Right lobe of liver (tissue), 4 donors: ENCODE results near the gene ADCY5.

Experiments
- POLR2A ChIP-seq: fragments of 450-650 bp; IDR thresholded peaks from one replicate; pipeline ENCODE4 v1.6.1; 2017; ENCODE audit warnings: antibody characterized with exemption, mild to moderate bottlenecking
- TF ChIP-seq, protein P1 (sequence below), 4 donors: fragments of 200-600 bp in 3 of 4; fragments of 450-650 bp in 1 of 4; IDR thresholded peaks; one replicate each; pipeline versions ENCODE4 v1.5.1 to v1.8.0; 2016 to 2022; ENCODE audit warnings: antibody characterized with exemption in 4 of 4, mild to moderate bottlenecking in 2 of 4
- donor health status: DM: no; HTN: no; CAD: no.
- donor health status: DM: no; HTN: no; CAD: no.
- donor health status: DM: no; HTN: yes; CAD: no.

DNA sequence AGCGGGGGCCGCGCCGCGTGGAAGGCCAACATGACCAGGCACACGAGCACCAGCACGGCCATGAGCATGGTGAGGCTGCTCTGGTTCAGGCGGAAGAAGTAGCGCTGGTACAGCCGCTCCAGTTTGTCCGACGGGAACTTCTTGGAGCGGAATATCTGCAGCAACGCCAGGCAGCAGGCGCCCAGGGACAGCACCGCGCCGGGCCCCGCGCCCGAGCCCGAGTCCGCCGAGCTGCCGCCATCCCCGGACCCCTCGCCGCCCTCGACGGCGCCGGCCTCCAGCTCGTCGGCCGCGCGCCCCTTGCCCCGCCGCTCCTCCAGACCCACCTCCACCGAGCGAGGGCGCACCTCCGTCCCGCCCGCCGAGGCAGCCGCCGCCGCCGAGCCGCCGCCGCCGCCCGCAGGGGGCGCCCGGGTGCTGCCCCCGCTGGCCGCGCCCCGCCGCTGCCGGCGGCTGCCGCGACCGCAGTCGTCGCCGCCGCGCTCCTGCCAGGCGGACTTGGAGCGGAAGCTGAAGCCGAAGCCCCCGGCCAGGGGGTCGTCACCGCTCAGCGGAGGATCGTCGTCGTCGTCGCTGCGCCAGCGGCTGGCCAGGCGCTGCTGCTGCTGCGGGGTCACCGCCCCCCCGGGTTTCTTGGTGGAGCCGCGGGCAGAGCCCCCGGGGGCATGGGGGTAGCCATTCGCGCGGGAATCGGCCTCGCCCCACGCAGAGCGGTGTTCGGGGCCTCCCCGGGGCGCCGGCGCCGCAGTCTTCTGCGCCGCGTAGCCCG is 957 bp downstream of the ADCY5 start:
- TF ChIP-seq, protein P1, sequence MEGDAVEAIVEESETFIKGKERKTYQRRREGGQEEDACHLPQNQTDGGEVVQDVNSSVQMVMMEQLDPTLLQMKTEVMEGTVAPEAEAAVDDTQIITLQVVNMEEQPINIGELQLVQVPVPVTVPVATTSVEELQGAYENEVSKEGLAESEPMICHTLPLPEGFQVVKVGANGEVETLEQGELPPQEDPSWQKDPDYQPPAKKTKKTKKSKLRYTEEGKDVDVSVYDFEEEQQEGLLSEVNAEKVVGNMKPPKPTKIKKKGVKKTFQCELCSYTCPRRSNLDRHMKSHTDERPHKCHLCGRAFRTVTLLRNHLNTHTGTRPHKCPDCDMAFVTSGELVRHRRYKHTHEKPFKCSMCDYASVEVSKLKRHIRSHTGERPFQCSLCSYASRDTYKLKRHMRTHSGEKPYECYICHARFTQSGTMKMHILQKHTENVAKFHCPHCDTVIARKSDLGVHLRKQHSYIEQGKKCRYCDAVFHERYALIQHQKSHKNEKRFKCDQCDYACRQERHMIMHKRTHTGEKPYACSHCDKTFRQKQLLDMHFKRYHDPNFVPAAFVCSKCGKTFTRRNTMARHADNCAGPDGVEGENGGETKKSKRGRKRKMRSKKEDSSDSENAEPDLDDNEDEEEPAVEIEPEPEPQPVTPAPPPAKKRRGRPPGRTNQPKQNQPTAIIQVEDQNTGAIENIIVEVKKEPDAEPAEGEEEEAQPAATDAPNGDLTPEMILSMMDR (IDR thresholded peaks at IDR 0.05) = peak in 2 of 4 donors; percentile 13 to 48
- no peak for TF ChIP-seq POLR2A
